GM19193 (cell line): ENCODE data around the gene TSSK3.

Experiments
- POLR2A ChIP-seq: IDR thresholded peaks from 4 replicates; pipeline ENCODE4 v1.6.1; 2011; ENCODE audit not compliant: insufficient read depth, insufficient read length; ENCODE audit errors: extremely low read depth

Gene TSSK3, protein sequence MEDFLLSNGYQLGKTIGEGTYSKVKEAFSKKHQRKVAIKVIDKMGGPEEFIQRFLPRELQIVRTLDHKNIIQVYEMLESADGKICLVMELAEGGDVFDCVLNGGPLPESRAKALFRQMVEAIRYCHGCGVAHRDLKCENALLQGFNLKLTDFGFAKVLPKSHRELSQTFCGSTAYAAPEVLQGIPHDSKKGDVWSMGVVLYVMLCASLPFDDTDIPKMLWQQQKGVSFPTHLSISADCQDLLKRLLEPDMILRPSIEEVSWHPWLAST

DNA sequence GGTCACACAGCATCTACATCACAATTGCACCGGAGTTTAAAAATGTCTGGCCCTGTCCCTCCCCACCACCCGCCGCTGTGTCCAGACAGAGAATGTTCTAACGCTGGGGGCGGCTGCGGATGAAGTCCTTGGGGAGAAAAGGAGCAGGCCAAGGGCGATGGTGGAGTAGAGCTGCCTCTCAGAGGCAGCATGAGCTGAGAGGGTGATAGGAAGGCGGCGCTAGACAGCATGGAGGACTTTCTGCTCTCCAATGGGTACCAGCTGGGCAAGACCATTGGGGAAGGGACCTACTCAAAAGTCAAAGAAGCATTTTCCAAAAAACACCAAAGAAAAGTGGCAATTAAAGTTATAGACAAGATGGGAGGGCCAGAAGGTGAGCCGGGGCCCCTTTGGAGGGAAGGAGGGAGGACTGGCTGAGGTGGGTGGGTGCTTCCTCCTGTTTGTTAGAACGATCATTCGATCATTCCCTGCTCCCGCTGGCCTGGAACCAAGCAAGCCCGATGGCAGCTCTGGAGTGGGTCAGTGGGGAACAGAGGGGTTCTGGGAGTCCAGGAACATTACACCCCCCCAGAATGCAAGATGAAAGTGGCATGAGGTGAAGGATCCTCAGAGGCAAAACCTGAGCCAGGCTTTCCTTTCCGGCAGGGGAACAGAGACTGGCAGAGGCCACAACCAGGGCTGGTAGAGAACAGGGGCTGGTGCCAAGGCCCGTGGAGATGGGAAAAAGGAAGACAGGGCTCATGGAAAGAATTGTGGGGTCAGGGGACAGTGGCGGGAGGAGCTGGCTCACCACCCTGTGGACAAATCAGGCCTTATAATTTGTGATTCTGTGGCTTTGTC, at the start of gene TSSK3, which contains the start of gene FAM229A:
Gene TSSK3, plus strand, starts transcription at position 66 of the 840 bp plus-strand sequence. Its CDS starts 163 bp downstream, at position 229.
Gene FAM229A, minus strand, starts transcription at position 12 of the 840 bp plus-strand sequence. CDS start 394 bp downstream, outside the sequence.
- no peak for TF ChIP-seq POLR2A

DNA sequence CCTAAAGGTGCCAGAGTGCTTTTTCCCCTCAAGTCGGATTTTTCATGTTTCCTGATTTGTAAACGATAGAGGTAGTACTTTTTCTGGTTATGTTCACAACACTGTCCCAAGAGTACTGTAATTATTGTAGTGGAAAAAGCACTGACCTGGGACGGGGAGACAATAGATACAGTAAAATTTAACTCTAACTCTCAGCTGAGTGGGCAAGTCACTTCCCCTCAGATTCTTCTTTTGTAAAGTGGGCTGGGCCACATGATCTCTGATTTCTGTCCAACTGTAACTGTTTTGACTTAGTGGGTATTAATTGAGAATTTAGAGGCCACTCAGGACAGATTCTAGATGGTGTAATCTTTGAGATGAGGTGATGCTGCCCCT, 45.4 kb upstream of the TSSK3 start:
- no peak for TF ChIP-seq POLR2A

DNA sequence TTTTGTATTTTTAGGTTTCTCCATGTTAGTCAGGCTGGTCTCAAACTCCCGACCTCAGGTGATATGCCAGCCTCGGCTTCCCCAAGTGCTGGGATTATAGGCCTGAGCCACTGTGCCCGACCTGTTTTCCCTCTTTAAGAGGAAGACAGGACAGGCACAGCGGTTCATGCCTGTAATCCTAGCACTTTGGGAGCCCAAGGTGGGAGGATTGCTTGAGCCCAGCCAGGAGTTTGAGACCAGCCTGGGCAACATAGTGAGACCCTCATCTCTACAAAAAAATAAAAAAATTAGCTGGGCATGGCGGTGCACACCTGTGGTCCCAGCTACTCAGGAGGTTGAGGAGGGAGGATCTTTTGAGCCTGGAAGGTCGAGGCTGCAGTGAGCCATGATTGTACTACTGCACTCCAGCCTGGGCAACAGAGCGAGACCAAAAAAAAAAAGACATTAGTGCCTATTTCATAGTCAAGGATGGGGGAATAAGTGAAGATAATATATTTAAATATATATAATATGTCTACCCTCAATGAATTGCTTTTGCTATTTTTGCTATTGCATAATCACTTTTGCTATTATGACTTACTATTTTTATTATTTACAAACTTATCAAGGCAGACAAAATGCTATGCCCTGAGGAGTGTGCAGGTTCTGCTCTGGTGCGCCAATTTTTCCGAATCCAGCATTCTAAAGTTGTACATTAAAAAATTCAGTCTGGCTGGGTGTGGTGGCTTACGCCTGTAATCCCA, 44.0 kb upstream of the TSSK3 start:
- no peak for TF ChIP-seq POLR2A

DNA sequence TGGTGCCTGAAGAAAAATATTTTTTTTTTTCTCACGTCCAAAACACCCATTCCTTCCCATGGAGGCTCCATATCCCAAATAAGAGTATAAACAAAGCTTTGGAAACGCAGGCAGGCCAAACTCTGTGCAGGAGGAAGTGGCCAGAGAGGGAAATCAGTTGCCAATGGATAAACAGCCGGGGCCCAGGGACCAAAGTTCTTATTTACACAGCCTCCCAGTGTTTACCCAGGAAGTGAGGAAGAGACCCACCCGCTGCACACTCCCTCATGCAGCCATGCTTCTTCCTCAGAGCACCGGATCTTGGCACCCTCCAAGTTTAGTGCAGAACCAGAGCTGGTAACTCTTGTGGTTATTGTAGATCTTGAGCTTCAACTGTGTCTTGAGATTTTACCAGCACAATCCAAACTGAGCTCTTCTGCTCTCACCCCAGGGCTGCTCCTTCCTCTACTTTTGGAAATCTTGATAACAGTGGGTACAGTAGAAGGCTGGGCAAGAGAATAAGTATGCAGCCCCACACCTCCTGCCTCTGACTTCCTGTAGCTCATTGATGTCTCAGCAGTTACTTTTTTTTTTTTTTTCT, 40.5 kb upstream of the TSSK3 start:
- no peak for TF ChIP-seq POLR2A

DNA sequence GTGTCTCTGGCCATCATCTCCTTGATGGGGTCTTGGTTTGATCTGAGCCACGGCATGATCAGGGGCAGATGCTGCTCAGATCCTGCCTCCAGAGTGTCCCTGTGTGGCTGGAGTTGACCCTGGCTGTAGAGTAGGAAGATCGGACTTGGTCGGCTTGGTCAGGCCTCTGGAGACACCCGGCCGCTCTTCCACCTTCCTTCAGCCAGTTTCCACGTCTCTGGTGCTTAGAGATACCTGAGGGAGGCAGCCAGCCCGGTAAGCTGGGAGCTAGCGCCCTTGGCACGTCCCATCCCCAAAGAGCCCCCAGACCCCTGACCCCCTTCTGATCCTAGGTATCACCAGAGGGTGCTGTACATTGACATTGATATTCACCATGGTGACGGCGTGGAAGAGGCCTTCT, 35.1 kb upstream of the TSSK3 start:
- no peak for TF ChIP-seq POLR2A

DNA sequence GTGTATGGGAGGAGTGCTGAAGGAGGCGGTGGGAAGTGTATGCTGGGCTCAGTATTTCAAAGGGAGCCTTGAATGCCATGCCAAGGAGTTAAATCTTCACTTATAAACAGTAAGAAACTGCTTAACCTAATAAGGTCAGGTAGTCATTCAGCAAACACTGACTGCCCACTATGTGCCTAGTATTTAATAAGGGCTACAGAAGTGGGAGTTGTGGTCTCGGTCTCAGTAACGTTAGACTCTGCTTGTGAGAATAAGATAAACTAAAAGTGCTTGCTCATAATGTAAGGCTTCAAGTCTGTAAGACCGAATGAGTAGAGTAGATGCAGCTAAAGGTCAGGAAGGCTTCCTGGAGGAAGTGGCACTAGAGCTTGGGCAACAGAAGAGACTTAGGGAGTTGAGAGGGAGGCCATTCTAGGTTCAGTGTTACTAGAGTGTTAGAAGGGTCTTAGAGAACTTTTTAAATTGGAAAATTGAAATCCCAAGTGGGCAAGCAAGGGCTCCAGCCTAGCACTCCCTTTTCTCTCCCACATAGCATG, 32.3 kb upstream of the TSSK3 start:
- TF ChIP-seq POLR2A = no peak

DNA sequence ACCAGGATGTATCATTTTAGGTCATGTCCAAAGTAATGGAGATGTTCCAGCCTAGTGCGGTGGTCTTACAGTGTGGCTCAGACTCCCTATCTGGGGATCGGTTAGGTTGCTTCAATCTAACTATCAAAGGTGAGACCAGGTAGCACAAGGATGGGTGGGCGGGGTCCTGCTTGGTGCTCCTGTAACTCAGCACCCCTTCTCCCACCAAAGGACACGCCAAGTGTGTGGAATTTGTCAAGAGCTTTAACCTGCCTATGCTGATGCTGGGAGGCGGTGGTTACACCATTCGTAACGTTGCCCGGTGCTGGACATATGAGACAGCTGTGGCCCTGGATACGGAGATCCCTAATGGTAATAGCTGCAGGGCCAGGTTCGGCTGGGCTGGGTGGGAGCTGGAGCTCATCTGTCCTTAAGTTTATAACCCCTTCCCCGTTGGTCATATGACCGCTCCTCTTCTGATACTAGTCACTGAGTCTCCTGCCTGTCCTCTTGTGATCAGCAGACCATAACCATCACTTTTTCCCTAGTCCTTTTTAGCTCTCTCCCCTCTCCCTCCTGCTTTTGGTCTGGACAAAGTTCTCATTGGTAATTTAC, 31.7 kb upstream of the TSSK3 start:
- no peak for TF ChIP-seq POLR2A

DNA sequence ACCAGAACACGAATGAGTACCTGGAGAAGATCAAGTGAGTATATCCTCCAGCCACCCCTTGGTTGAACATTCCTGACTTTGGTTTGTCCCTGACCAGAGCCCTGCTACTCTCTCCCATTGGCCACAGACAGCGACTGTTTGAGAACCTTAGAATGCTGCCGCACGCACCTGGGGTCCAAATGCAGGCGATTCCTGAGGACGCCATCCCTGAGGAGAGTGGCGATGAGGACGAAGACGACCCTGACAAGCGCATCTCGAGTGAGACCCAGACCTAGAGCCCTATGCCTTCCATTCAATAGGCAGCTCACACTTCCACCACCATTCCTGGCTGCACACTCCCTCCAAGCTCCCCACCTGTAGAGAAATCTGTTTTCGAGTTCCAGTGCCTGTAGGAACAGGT, 30.8 kb upstream of the TSSK3 start:
- TF ChIP-seq POLR2A = no peak

DNA sequence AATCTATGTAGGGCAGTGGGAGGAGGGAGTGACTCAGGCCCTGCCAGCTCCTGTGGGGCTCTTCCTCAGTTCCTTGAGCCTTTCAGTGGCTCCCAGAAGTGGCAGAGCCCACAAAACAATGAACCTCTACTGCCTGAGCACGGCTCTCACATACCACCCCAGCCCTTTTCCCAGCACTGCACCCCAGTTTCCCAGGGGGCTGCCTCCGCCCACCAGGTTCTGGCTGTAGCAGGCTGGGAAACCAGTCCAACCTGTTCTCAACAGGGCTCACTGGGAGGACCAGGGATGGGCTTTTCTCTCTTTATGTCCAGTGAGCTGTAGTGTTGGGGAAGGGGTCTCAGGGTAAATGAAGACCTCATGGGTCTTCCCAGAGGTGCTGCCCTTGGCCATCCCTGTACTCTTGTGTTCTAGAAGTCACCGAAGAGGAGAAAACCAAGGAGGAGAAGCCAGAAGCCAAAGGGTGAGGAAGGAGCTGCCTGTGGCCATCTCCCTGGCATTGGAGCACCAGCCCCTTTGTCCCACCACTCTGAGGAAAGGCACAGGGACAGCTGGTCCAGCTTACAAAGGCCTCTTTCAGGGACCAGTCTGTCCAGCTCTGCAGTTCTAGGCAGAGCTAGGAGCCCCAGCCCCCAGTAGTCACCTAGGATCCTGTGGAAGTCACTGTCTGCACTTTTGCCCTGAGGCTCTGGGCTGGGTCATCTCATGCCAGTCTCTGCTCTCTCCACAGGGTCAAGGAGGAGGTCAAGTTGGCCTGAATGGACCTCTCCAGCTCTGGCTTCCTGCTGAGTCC, 29.9 kb upstream of the TSSK3 start:
- TF ChIP-seq POLR2A = peak; percentile 38

DNA sequence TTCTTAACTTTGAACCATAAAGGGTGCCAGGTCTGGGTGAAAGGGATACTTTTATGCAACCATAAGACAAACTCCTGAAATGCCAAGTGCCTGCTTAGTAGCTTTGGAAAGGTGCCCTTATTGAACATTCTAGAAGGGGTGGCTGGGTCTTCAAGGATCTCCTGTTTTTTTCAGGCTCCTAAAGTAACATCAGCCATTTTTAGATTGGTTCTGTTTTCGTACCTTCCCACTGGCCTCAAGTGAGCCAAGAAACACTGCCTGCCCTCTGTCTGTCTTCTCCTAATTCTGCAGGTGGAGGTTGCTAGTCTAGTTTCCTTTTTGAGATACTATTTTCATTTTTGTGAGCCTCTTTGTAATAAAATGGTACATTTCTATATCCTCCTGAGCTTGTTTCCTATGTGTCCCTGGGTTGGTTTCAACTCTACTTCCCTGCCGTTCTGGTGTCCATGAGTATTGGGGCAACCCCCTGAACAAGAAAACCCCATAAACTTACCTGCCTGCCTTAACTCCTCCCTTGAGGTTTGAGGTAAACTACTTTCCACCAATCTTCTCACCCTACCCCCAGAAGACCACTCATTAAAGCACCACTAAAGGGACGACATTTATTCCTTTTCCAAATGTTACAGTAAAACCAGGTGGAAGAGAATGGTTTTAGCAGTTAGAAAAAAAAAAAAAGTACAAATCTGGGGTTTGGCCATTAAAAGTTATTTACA, 28.9 kb upstream of the TSSK3 start:
- TF ChIP-seq POLR2A = no peak

DNA sequence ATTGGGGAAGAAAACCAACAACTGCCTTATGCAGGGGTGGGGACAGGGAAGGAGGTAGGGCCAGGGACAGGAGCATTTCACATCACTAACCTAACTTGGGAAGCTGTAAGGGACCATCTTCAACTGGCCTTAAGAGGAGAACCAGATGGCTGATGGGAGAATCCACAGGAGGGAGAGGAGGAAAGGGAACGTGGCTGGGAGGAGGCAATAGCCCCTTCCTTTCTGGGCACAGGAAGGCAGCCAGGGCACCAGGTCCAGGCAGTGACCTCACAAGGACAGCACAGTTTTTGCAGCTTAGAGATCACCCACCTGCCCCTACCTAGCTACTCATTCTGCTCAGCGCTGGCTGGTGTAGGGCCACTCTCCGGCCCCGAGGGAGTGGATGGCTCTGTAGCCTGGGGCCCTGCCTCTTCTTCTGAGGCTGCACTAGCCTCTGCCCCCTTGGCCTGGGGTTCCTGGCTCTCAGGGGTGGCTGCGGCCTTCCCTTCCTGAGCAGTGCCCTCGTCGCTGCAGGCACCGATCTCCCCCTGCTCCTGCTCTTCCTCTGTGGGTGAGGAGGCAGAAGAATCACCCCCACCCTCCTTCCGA, 28.0 kb upstream of the TSSK3 start:
- TF ChIP-seq POLR2A = peak; percentile 43

DNA sequence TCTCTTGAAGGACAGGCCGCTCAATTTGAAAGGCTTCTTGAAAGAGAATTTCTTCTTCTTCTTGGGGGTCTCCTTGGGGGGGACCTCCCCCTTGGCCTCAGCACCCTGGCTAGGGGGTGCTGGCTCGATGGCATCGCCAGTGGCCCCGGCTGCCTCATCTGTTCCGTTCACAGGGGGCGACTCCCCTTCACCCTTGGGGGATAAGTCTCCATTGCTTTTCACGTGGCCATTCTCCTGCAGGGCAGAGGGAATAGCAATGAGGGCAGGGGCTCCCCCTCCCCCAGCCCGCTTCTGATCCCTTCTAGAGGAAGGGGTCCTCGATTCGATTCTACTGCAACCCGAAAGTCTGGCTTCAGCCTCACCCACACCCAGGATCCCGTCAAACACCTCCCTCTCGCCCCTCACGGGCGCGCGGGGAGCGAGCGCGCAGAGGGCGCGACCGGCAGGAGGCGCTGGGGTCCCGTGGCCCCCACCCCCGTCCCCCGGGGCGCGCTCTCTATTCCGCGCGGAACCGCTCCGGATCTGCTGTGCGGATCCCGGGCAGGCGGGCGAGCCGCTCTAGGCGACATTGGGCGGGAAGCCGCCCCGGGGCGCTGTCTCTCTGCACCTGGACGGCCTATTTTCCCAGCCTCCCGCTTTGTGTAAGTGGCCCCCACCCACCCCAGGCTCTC, 27.3 kb upstream of the TSSK3 start:
- TF ChIP-seq POLR2A = no peak
